Stimulated activated naive CD4-positive, alpha-beta T cell treated with Interleukin-2 at 50 U/mL for 16 hours (primary cell): ENCODE results near the gene TUBGCP6.
"Not testable (repeated sequence)": the region's sequence is repeated elsewhere in the genome, so short reads cannot be mapped to it uniquely, and the experiment has no call there.

ENCODE experiments used
- DNase-seq: peaks from one replicate; lab custom pipeline; 2025; lab: John Stamatoyannopoulos, UW

The TUBGCP6 gene

GRCh38 chr22:50168490-50169180 is 76.2 kb downstream of the TUBGCP6 start:
- not testable (repeated sequence) for DNase-seq

- DNase-seq, result no peak
Measured at GRCh38 chr22:50167689-50168489, 76.9 kb downstream of the TUBGCP6 start.
